Kidney (tissue), 14 donors: Measurements from ENCODE around the gene SEPTIN12. TPM values are rescaled to one million over a fixed set of nuclear protein-coding genes. Genes with fewer than 3 reads are reported as not detected.

Experiments used
- DNase-seq, 5 donors: peaks; one replicate each; pipeline ENCODE4 v3.0.0-alpha.2; 2013 to 2020
- FAIRE-seq: peaks from 2 replicates; lab custom pipeline; 2012; peaks lifted over from hg19 to GRCh38; lab: Jason Lieb, UNC
- H3K27ac ChIP-seq, 2 donors: one replicate each; pipeline ENCODE4 v1.7.0; 2013; ENCODE audit warnings: low read depth in 2 of 2, low read length in 2 of 2, inconsistent platforms in 1 of 2
- H3K27me3 ChIP-seq: one replicate; pipeline ENCODE4 v1.7.1; 2013; ENCODE audit warnings: low read length, inconsistent platforms; ENCODE audit not compliant: control insufficient read depth, insufficient read depth
- H3K36me3 ChIP-seq, 3 donors: one replicate each; pipeline versions ENCODE4 v1.7.0 to v1.7.1; 2013; ENCODE audit warnings: low read length in 3 of 3, control low read depth in 1 of 3, inconsistent platforms in 1 of 3; ENCODE audit not compliant: insufficient read depth in 3 of 3, control insufficient read depth in 2 of 3
- H3K4me1 ChIP-seq, 3 donors: one replicate each; pipeline versions ENCODE4 v1.7.0 to v1.7.1; 2013; ENCODE audit warnings: low read length in 3 of 3, inconsistent platforms in 1 of 3, low read depth in 1 of 3; ENCODE audit not compliant: control insufficient read depth in 2 of 3, insufficient read depth in 2 of 3
- H3K4me3 ChIP-seq, 3 donors: one replicate each; pipeline versions ENCODE4 v1.7.0 to v1.8.1; 2013; ENCODE audit warnings: low read length in 3 of 3, control low read depth in 1 of 3, inconsistent platforms in 1 of 3
- H3K9ac ChIP-seq, 3 donors: one replicate each; pipeline versions ENCODE4 v1.7.0 to v1.7.1; 2013; ENCODE audit warnings: low read length in 3 of 3, control low read depth in 1 of 3, inconsistent platforms in 1 of 3
- H3K9me3 ChIP-seq, 3 donors: one replicate each; pipeline versions ENCODE4 v1.7.0 to v1.7.1; 2013; ENCODE audit warnings: low read length in 3 of 3, control low read depth in 1 of 3, inconsistent platforms in 1 of 3; ENCODE audit not compliant: control insufficient read depth in 2 of 3, insufficient read depth in 1 of 3
- intact Hi-C: fragments of 100-400 bp; cut with DNase I; formaldehyde crosslinking; loops from one replicate; pipeline ENCODE4 v1.11.1; 2022
- polyA plus RNA-seq: library from polyadenylated mRNA; stranded (reverse); fragments of 350-450 nt; fragmentation: Illumina TruSeq; extraction: RNeasy Lipid Tissue Mini Kit (QIAGEN cat#74804); gene quantifications from one replicate; pipeline ENCODE4 v1.2.3, GENCODE V29; 2014; ENCODE audit warnings: low read depth, low replicate concordance; ENCODE audit not compliant: insufficient read depth
- total RNA-seq: library from RNA; stranded (reverse); fragmentation: NEBNext Ultra II Directional; extraction: Animal tissue kit (Norgen Biotek cat#: 25700); gene quantifications from one replicate; pipeline ENCODE4 v1.2.1, GENCODE V29; 2021
- TF ChIP-seq, protein P1 (sequence below): IDR thresholded peaks from 3 replicates; pipeline ENCODE4 v1.5.1; 2012; ENCODE audit warnings: mild to moderate bottlenecking, moderate library complexity, borderline replicate concordance; ENCODE audit not compliant: insufficient read depth; ENCODE audit errors: extremely low read depth
- donor health status: control.
- donor health status: control.
- donor health status: control.
- donor health status: control.
- donor health status: control.
- donor health status: DM: yes; HTN: yes; CAD: no.
- donor health status: Normal renal cell carcinoma (clear cell type).

Gene SEPTIN12
- total and polyA plus RNA-seq, 2 donors from 2014 or later: not detected

DNA sequence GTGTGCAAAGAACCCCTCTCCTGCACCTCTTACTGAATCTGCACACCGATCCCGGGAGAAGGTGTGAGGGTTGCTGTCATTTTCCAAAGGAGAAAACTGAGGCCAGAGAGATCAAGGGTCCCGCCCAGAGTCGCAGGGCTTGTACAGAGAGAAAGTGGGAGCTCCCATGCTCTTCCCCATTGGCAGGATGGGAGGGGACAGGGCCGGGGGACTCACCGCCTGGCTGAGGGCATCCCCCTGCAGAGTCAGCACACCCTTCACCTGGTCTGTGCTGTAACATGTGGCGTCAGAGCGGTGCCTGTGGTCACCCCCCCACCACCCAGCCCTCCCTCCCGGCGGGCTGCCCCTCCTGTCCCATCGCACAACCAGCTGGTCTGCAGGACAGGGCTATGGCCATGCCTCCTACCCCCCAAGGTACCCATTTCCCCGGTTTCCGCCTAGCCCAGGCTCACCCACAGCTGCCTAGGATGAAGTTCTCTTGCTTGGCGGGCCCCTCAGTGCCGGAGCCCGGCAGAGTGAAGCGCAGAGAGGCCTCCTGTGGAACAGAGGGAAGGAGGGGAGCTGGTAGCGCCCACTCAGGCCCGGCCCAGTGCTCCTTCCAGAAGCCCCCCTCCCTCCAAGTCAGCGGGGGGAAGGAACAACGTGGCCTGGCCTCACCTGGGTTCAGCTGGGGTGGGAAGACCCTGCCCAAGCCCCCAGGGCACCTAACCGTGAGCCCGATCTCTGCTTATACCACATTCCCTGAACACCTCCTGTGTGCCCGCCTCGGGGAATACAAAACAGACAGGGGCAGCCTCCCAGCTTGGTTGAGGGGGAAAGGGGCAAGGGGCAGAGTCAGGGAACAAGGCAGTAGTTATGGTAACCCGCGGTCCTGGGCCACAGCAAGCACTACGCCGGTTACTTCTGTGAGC, 13.2 kb upstream of the SEPTIN12 start:
- TF ChIP-seq, protein P1, sequence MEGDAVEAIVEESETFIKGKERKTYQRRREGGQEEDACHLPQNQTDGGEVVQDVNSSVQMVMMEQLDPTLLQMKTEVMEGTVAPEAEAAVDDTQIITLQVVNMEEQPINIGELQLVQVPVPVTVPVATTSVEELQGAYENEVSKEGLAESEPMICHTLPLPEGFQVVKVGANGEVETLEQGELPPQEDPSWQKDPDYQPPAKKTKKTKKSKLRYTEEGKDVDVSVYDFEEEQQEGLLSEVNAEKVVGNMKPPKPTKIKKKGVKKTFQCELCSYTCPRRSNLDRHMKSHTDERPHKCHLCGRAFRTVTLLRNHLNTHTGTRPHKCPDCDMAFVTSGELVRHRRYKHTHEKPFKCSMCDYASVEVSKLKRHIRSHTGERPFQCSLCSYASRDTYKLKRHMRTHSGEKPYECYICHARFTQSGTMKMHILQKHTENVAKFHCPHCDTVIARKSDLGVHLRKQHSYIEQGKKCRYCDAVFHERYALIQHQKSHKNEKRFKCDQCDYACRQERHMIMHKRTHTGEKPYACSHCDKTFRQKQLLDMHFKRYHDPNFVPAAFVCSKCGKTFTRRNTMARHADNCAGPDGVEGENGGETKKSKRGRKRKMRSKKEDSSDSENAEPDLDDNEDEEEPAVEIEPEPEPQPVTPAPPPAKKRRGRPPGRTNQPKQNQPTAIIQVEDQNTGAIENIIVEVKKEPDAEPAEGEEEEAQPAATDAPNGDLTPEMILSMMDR: no peak
- Histone ChIP-seq H3K4me1 (peaks cover 0 to 14% (median 0%) of the 10 kb centered on the region in 3 donors), H3K4me3 (peak overlapping the region; percentile 57 to 72 (median 65)), H3K9ac (peak overlapping the region; percentile 49 to 88 (median 72)), H3K36me3 (peaks cover 0 to 21% (median 2%) of the 10 kb centered on the region in 3 donors), H3K27ac (peak overlapping the region; percentile 52 to 82), H3K9me3 (no peaks in the 10 kb centered on the region), H3K27me3 (no peaks in the 10 kb centered on the region)
- FAIRE-seq (no peak), DNase-seq (peak in 2 of 5 donors; percentile 35 to 79)
- intact Hi-C loops: no loop called here

DNA sequence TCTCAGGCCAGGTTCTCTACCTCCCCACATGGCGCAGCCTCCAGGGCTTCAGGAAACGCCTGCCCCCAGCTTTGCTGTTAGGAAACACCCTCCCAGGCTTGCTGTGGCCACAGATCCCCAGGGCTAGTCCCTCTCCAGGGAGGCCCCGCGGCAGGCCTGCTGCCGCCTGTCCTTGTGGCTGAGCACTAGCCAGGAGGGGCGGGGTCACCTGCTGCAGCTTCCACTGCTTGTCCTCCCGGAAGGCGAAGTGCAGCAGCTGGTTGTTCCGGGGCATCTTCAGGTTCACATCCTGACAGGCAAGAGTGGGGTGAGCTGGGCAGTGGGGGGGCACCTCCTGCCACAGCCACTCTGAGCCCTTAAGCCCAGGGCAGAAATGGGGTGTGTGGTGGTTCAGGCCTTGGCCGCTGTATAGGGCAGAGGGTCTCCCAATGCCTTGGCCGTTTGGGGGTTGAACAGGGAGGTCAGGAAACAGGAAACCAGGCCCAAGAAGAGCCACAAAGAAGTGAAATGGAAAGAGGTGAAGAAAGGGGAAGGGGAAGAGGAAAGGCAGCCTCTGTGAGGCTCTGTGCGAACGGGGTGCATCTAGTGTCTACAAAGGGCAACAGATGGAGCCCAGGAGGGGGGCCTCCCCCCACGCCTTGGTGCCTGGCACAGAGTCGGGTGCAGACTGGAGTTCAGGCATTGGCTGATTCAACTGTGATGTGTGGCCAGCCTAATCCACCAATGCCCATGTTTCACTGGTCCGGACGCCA, 12.3 kb upstream of the SEPTIN12 start:
- Histone ChIP-seq H3K27me3 (no peaks in the 10 kb centered on the region), H3K4me1 (peaks cover 0 to 14% (median 0%) of the 10 kb centered on the region in 3 donors), H3K36me3 (peaks cover 0 to 21% (median 2%) of the 10 kb centered on the region in 3 donors), H3K9ac (no peak overlapping the region), H3K27ac (no peak overlapping the region), H3K9me3 (no peaks in the 10 kb centered on the region), H3K4me3 (no peak overlapping the region)
- DNase-seq (peak in 1 of 5 donors; percentile 64), FAIRE-seq (no peak)
- intact Hi-C loops: no loop called here
- TF ChIP-seq, protein P1: no peak

DNA sequence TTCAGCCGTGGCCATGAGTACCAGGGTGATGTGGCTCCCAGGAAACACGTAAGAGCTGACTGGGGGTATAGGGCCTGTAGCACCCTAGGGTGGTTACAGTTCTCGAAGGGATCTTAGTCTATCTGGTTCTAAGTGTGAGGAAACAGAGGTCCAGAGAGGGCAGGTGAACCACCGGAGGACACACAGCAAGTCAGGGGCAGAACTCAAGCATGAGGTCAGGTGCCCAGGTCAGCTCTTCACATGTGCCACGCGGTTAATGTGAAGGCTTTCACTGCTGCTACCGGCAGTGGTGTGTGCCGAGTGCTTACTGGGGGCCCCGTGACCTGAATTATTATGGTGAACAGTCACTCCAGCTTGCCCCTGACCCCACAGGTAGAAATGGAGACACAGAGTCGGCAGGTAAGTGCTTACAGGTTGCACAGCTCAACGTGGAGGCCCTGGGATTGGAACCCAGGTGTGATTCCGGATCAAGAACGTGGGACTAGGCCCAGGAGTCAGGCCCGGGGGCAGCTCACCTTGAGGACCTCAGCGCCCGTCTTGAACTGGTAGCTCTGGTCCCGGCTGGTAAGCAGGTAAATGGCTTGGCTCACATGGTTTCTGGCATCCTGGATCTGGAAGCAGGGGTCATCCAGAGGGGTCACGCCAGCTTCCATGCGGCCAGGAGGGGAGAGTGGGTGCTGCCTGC, 11.2 kb upstream of the SEPTIN12 start:
- H3K27ac ChIP-seq: no peak overlapping the region
- no peaks in the 10 kb centered on the region for H3K27me3 ChIP-seq
- TF ChIP-seq, protein P1: no peak
- FAIRE-seq (no peak), DNase-seq (no peak)
- intact Hi-C loops: no loop called here
- no peak overlapping the region for H3K4me3 ChIP-seq
- H3K9me3 ChIP-seq: no peaks in the 10 kb centered on the region
- peaks cover 0 to 14% (median 0%) of the 10 kb centered on the region in 3 donors for H3K4me1 ChIP-seq
- H3K36me3 ChIP-seq: peaks cover 0 to 11% (median 2%) of the 10 kb centered on the region in 3 donors
- H3K9ac ChIP-seq: no peak overlapping the region
